ENCODE measurements around the gene IL9.

IL9 gene

DNA sequence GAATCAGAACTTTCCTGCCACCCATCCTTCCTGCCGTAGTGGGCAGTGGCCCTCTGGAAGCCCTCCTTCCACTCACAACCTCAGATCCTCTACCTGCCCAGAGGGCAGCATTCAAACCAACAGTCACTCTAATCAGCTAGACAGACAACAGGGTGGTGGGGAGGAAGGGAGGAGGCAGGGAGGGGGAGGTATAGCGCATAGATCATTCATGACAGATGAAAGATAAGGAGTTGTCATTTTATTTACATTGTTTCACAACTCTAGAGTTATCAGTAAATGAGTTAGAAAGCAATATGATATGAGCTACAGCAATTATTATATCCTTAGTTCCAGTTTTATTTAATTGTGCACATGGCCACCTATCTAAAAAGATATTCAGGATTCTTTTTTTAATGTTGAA, 852 bp downstream of the IL9 start:
- Histone ChIP-seq H3K4me3 (ENCODE audit: low read depth, low read length) (no peak overlapping the region), H3K9me3 (ENCODE audit: control insufficient read depth, low read length) (no peaks in the 10 kb centered on the region), H3K4me1 (no peaks in the 10 kb centered on the region), H3K27me3 (ENCODE audit: control insufficient read depth, insufficient read depth, low read length) (no peaks in the 10 kb centered on the region), H3K79me2 (no peaks in the 10 kb centered on the region), H3K36me3 (ENCODE audit: control insufficient read depth, insufficient read depth, low read length) (no peaks in the 10 kb centered on the region), H2AFZ (no peak overlapping the region), H3K27ac (no peak overlapping the region), H3K4me2 (ENCODE audit: low read length) (no peak overlapping the region), H3K9ac (no peak overlapping the region)
- TF ChIP-seq, protein P1, sequence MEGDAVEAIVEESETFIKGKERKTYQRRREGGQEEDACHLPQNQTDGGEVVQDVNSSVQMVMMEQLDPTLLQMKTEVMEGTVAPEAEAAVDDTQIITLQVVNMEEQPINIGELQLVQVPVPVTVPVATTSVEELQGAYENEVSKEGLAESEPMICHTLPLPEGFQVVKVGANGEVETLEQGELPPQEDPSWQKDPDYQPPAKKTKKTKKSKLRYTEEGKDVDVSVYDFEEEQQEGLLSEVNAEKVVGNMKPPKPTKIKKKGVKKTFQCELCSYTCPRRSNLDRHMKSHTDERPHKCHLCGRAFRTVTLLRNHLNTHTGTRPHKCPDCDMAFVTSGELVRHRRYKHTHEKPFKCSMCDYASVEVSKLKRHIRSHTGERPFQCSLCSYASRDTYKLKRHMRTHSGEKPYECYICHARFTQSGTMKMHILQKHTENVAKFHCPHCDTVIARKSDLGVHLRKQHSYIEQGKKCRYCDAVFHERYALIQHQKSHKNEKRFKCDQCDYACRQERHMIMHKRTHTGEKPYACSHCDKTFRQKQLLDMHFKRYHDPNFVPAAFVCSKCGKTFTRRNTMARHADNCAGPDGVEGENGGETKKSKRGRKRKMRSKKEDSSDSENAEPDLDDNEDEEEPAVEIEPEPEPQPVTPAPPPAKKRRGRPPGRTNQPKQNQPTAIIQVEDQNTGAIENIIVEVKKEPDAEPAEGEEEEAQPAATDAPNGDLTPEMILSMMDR (IDR thresholded peaks at IDR 0.05) = no peak

DNA sequence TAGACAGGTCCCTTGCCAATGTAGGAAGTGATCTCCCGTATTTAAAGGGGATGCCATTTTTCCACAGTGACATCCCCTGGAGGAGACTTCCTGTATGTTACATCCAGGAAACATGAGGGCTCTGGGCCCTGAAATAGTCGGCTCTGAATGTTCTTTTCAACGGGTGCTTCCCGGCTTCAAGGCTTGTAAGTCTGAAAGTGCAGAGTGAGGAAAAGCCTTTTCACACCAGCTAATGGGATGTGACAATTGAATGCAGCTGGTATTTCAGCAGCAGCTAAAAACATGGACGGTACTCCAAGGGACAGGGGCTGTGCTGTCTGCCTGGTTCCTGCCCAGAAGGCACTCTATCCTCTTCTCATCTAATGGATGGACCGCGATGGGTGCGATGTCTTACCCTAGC, 1.4 kb downstream of the IL9 start:
- no peak overlapping the region for H2AFZ ChIP-seq
- no peak overlapping the region for H3K9ac ChIP-seq
- no peaks in the 10 kb centered on the region for H3K27me3 ChIP-seq (ENCODE audit: control insufficient read depth, insufficient read depth, low read length)
- no peaks in the 10 kb centered on the region for H3K4me1 ChIP-seq
- no peaks in the 10 kb centered on the region for H3K36me3 ChIP-seq (ENCODE audit: control insufficient read depth, insufficient read depth, low read length)
- TF ChIP-seq, protein P1 (IDR thresholded peaks at IDR 0.05) = no peak
- H3K27ac ChIP-seq = no peak overlapping the region
- no peaks in the 10 kb centered on the region for H3K79me2 ChIP-seq
- H3K9me3 ChIP-seq (ENCODE audit: control insufficient read depth, low read length) = no peaks in the 10 kb centered on the region
- H3K4me2 ChIP-seq (ENCODE audit: low read length) = no peak overlapping the region
- no peak overlapping the region for H3K4me3 ChIP-seq (ENCODE audit: low read depth, low read length)

DNA sequence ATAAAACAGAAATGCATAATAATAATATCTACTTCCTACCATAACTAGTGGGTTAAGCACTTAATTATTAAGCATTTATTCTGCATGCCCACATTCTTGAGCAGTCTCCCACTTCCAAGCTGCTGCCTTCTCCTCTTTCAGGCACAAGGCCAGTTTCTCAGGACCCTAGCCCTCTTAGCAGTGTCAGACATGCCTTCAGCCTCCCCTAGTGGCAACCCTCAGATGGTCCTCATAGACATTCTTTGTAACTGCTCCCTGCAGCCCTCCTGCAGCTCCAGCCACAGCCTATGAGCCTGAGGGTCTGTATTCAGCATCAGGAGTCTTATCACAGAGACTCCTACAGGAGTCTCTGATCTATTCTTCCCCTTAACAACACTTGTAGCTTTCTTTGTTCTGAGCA, 3.9 kb downstream of the IL9 start:
- Histone ChIP-seq H3K4me1 (no peaks in the 10 kb centered on the region), H3K27me3 (ENCODE audit: control insufficient read depth, insufficient read depth, low read length) (no peaks in the 10 kb centered on the region), H2AFZ (no peak overlapping the region), H3K36me3 (ENCODE audit: control insufficient read depth, insufficient read depth, low read length) (no peaks in the 10 kb centered on the region), H3K9ac (no peak overlapping the region), H3K9me3 (ENCODE audit: control insufficient read depth, low read length) (no peaks in the 10 kb centered on the region), H3K79me2 (no peaks in the 10 kb centered on the region), H3K4me3 (ENCODE audit: low read depth, low read length) (no peak overlapping the region), H3K4me2 (ENCODE audit: low read length) (no peak overlapping the region), H3K27ac (no peak overlapping the region)
- TF ChIP-seq, protein P1 (IDR thresholded peaks at IDR 0.05) = no peak

DNA sequence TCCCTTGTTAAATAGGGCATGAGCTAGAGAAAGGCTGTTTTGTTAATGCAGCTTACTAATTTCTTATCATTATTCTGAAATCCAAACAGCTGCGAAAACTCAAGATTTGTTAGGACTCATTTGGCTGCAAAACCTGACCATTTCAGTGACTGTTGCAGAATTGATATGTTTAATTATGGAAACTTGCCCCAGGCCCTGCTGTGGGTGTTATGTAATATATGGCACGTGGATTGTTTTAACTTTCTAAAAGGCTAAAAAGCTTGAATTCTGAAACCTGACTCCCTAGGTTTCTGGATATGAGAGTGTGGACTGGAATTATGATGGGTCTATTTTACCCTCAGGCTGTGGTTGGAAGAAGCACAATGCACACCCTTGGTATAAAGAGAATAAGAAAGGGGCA, 4.4 kb downstream of the IL9 start:
- H3K4me1 ChIP-seq = no peaks in the 10 kb centered on the region
- no peak overlapping the region for H3K9ac ChIP-seq
- H3K27ac ChIP-seq = no peak overlapping the region
- no peak overlapping the region for H2AFZ ChIP-seq
- no peaks in the 10 kb centered on the region for H3K79me2 ChIP-seq
- H3K27me3 ChIP-seq (ENCODE audit: control insufficient read depth, insufficient read depth, low read length) = no peaks in the 10 kb centered on the region
- no peak overlapping the region for H3K4me2 ChIP-seq (ENCODE audit: low read length)
- no peak overlapping the region for H3K4me3 ChIP-seq (ENCODE audit: low read depth, low read length)
- H3K9me3 ChIP-seq (ENCODE audit: control insufficient read depth, low read length) = no peaks in the 10 kb centered on the region
- H3K36me3 ChIP-seq (ENCODE audit: control insufficient read depth, insufficient read depth, low read length) = no peaks in the 10 kb centered on the region
- TF ChIP-seq, protein P1 (IDR thresholded peaks at IDR 0.05) = no peak

DNA sequence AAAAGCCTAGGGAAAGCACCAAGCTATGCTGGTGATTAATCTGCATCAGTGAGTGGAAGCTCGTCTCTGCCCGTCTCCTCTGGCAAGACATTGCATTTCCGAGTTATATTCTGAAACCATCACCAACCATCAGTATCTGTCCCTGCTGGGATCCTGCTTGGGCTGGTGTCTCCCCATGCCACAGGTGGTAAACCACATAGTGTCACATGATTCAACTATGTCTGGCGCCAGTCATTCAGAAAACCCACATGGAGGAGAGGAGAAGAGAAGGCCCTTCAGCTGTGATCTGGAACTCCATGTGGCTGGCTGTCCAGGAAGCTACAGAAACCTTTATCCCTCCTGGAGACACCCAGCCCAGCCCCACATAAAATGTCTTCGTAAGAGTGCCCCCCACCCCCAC, 4.8 kb downstream of the IL9 start:
- no peak overlapping the region for H3K9ac ChIP-seq
- no peaks in the 10 kb centered on the region for H3K27me3 ChIP-seq (ENCODE audit: control insufficient read depth, insufficient read depth, low read length)
- H3K79me2 ChIP-seq = no peaks in the 10 kb centered on the region
- H2AFZ ChIP-seq = no peak overlapping the region
- H3K4me2 ChIP-seq (ENCODE audit: low read length) = no peak overlapping the region
- no peak overlapping the region for H3K4me3 ChIP-seq (ENCODE audit: low read depth, low read length)
- no peaks in the 10 kb centered on the region for H3K9me3 ChIP-seq (ENCODE audit: control insufficient read depth, low read length)
- H3K36me3 ChIP-seq (ENCODE audit: control insufficient read depth, insufficient read depth, low read length) = no peaks in the 10 kb centered on the region
- no peak overlapping the region for H3K27ac ChIP-seq
- TF ChIP-seq, protein P1 (IDR thresholded peaks at IDR 0.05) = no peak
- no peaks in the 10 kb centered on the region for H3K4me1 ChIP-seq
